ENCODE measurements around the gene QKI. TPM values are rescaled to one million over a fixed set of nuclear protein-coding genes. Genes with fewer than 3 reads are reported as not detected.

QKI gene
- total RNA-seq, 2 experiments from 2014 or later: 43.3 to 47.5 TPM

DNA sequence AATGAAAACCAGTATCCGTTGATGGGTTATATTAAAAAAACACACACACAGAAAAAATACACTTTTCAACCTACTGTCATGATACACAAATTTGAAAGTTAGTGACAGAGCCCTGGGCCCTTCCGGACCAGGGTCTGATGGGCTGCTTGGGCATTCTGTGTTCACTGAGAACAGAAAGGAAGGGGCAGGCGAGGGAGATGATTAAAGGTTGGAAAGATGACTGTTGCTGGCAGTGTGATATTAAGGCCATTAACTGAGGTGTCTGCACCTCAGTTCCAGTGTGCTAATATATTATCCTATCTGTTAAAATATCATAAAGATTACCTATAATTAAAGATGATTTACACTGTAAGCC, 18.7 kb upstream of the QKI start:
- ATAC-seq: no peak
- H3K4me1 Mint-ChIP-seq (ENCODE audit: low read depth): peaks cover 5% of the 10 kb centered on the region
- peaks cover 24% of the 10 kb centered on the region for H3K27me3 Mint-ChIP-seq
- no peak for DNase-seq
- ChIA-PET CTCF (no interaction called here), POLR2A (no interaction called here)
- TF ChIP-seq CTCF (IDR thresholded peaks at IDR 0.05): no peak
- no peak overlapping the region for H3K4me3 Mint-ChIP-seq
- H3K27ac Mint-ChIP-seq: no peak overlapping the region
- intact Hi-C loops (cut with micrococcal nuclease): no loop called here
- no peaks in the 10 kb centered on the region for H3K9me3 Mint-ChIP-seq
- no peaks in the 10 kb centered on the region for H3K36me3 Mint-ChIP-seq (ENCODE audit: low read depth)

DNA sequence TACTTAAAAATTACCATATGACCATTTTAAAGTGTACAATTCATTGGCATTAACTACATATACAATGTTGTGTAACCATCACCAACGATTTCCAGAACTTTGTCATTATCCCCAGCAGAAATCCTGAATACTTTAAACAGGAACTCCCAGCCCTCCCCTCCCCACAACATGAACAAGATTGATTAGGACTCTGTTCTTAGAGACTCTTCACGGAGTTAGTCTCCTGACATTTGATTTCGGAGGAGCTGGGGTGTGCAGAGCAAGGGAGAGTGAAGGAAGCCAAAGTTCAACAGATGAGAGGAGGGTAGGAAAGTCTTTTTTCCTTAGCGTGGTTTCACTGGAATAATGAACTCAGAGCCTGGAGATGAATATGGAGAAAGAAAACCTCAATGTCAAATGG, 17.2 kb upstream of the QKI start:
- H3K9me3 Mint-ChIP-seq: no peaks in the 10 kb centered on the region
- no peaks in the 10 kb centered on the region for H3K36me3 Mint-ChIP-seq (ENCODE audit: low read depth)
- ChIA-PET POLR2A (no interaction called here), CTCF (no interaction called here)
- no peak overlapping the region for H3K27ac Mint-ChIP-seq
- ATAC-seq: no peak
- peaks cover 23% of the 10 kb centered on the region for H3K27me3 Mint-ChIP-seq
- DNase-seq: no peak
- intact Hi-C loops (cut with micrococcal nuclease): no loop called here
- TF ChIP-seq CTCF (IDR thresholded peaks at IDR 0.05): no peak
- no peak overlapping the region for H3K4me3 Mint-ChIP-seq
- H3K4me1 Mint-ChIP-seq (ENCODE audit: low read depth): peaks cover 5% of the 10 kb centered on the region

GRCh38 chr6:163398115-163398514, 16.4 kb upstream of the QKI start:
- Mint-ChIP-seq H3K27ac (no peak overlapping the region), H3K9me3 (no peaks in the 10 kb centered on the region), H3K4me1 (ENCODE audit: low read depth) (peaks cover 5% of the 10 kb centered on the region), H3K4me3 (no peak overlapping the region), H3K27me3 (peaks cover 23% of the 10 kb centered on the region), H3K36me3 (ENCODE audit: low read depth) (no peaks in the 10 kb centered on the region)
- ChIA-PET CTCF (no interaction called here), POLR2A (no interaction called here)
- intact Hi-C loops (cut with micrococcal nuclease): no loop called here
- DNase-seq: no peak
- no peak for ATAC-seq
- TF ChIP-seq CTCF (IDR thresholded peaks at IDR 0.05): no peak

GRCh38 chr6:163398815-163399214, 15.7 kb upstream of the QKI start:
- DNase-seq (no peak), ATAC-seq (no peak)
- no peaks in the 10 kb centered on the region for H3K9me3 Mint-ChIP-seq
- peaks cover 23% of the 10 kb centered on the region for H3K27me3 Mint-ChIP-seq
- CTCF ChIA-PET: no interaction called here
- H3K4me1 Mint-ChIP-seq (ENCODE audit: low read depth): peaks cover 5% of the 10 kb centered on the region
- no peaks in the 10 kb centered on the region for H3K36me3 Mint-ChIP-seq (ENCODE audit: low read depth)
- POLR2A ChIA-PET: no interaction called here
- no peak overlapping the region for H3K4me3 Mint-ChIP-seq
- intact Hi-C loops (cut with micrococcal nuclease): no loop called here
- no peak overlapping the region for H3K27ac Mint-ChIP-seq
- TF ChIP-seq CTCF (IDR thresholded peaks at IDR 0.05): no peak

- Mint-ChIP-seq H3K27ac (no peak overlapping the region), H3K4me1 (ENCODE audit: low read depth) (peaks cover 7% of the 10 kb centered on the region), H3K27me3 (peaks cover 18% of the 10 kb centered on the region), H3K4me3 (no peak overlapping the region), H3K36me3 (ENCODE audit: low read depth) (no peaks in the 10 kb centered on the region), H3K9me3 (no peaks in the 10 kb centered on the region)
- TF ChIP-seq CTCF (IDR thresholded peaks at IDR 0.05): no peak
- CTCF ChIA-PET: interaction anchor here (1.0 kb wide), 1 partner anchor 16 kb away, joined by 3 read pairs; no protein-coding TSS in a partner anchor
- intact Hi-C loops (cut with micrococcal nuclease): no loop called here
- no peak for DNase-seq
- ATAC-seq: no peak
- POLR2A ChIA-PET: no interaction called here
Measured at GRCh38 chr6:163400509-163400908, 14.0 kb upstream of the QKI start.

Data from activated CD8-positive, alpha-beta T cell treated with anti-CD3 and anti-CD28 coated beads for 36 hours (primary cell).